ENCODE results near the gene KLHL29. TPM values are rescaled to one million over a fixed set of nuclear protein-coding genes. Genes with fewer than 3 reads are reported as not detected.

Gene KLHL29
- total and polyA plus RNA-seq, 2 of the 13 experiments (the other 11 are each of a cell fraction or from before 2014, with no cell fraction given) = 0.01 TPM; not detected in 1

GRCh38 chr2:23699580-23699925, 314.6 kb downstream of the KLHL29 start:
- no peak for FAIRE-seq
- H3K9me3 ChIP-seq (ENCODE audit: low read length) = no peaks in the 10 kb centered on the region
- no peak overlapping the region for H2AFZ ChIP-seq (ENCODE audit: low read length)
- H3K36me3 ChIP-seq (replicated peaks in 1 of 2; ENCODE audit: control insufficient read depth in 1 of 2, insufficient read depth in 2 of 2, low read length in 2 of 2) = no peaks in the 10 kb centered on the region
- in situ Hi-C loops (cut with HindIII; ENCODE audit: extremely low pct_ligation_motif_present, low pct_unique_long_range_greater_than_20kb) = no loop called here
- H3K27ac ChIP-seq (ENCODE audit: extremely low read length, insufficient read depth, low read length) = no peak overlapping the region
- no peak for ATAC-seq
- no TSS peak for BruUV-seq (replicated peaks)
- no peak overlapping the region for H3K4me3 ChIP-seq (replicated peaks in 1 of 3; ENCODE audit: insufficient read depth in 1 of 3, low read depth in 2 of 3, low read length in 3 of 3)
- H4K20me1 ChIP-seq (ENCODE audit: insufficient read depth, low read length) = no peaks in the 10 kb centered on the region
- H3K4me2 ChIP-seq (ENCODE audit: low read depth, low read length) = no peak overlapping the region
- H3K4me1 ChIP-seq (ENCODE audit: insufficient read depth, low read length) = no peaks in the 10 kb centered on the region
- H3K27me3 ChIP-seq (ENCODE audit: control insufficient read depth in 1 of 2, insufficient read depth in 2 of 2, low read length in 2 of 2) = no peaks in the 10 kb centered on the region
- WGBS (ENCODE audit: low lambda C conversion rate) = 92% methylated on average over 5 of the region's 5 CpGs
- intact Hi-C loops (cut with micrococcal nuclease; ENCODE audit: unreplicated experiment) = no loop called here
- H3K79me2 ChIP-seq (ENCODE audit: insufficient read depth, low read length) = no peaks in the 10 kb centered on the region
- CTCF ChIA-PET (ENCODE audit: low intra/inter-chr PET ratio, low total read pairs) = no interaction called here
- no peak for DNase-seq (ENCODE audit: low spot score)
- POLR2A ChIA-PET = no interaction called here
- H3K9ac ChIP-seq (ENCODE audit: insufficient read depth, low read depth, low read length) = no peak overlapping the region
- TF ChIP-seq ZNF235 (CRISPR knock-in tag; IDR thresholded peaks at IDR 0.05; ENCODE audit: borderline replicate concordance) (no peak), GATA4 (IDR thresholded peaks at IDR 0.05; ENCODE audit: borderline replicate concordance, low read depth) (no peak), MXD3 (CRISPR knock-in tag; IDR thresholded peaks at IDR 0.05) (no peak), ZBTB10 (CRISPR knock-in tag; IDR thresholded peaks at IDR 0.05; ENCODE audit: borderline replicate concordance) (no peak), BRF2 (CRISPR knock-in tag; IDR thresholded peaks at IDR 0.05) (no peak), KIAA2018 (CRISPR knock-in tag; IDR thresholded peaks at IDR 0.05; ENCODE audit: borderline replicate concordance) (no peak), KAT2B (IDR thresholded peaks at IDR 0.05; ENCODE audit: borderline replicate concordance, low read depth, low read length) (no peak), ZNF512B (CRISPR knock-in tag; IDR thresholded peaks at IDR 0.05; ENCODE audit: borderline replicate concordance) (no peak), ZNF296 (CRISPR knock-in tag; conservative IDR thresholded peaks at IDR 0.05) (no peak)

Measured in HepG2 (cell line).